ENCODE measurements around the gene FOXA1.

Gene FOXA1

DNA sequence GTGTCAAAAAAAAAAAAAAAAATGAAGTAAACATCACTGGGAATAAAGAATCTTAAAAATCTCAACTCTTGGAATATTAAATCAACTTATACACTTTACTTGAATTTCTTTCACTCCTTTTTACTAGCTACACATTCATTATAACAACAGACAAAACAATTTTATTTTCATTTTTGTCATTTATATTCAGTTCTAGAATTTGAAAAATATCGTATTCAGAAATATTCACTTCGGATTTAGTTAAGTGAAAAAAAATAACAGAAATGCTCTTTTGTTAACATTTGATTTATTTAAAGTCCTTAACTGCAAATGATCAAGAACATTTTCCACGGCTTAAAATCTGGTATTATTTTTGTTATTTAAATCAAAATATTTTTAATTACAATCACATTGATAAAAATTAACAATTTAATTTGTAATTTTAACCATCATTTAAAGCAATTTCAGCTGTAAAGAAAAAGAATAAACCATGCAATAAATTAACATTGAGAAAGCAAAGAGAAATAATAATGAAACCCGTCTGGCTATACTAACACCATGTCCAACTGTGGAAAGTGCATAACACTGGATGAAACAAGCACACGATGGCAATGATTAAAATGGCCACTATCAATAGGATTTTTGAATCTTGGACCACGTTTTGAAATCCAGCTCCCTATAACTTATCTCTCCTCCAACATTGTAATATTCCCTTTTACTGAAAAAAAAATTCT, 5.2 kb downstream of the FOXA1 start:
- DNase-seq (ENCODE audit: low read depth in 2 of 2) = no peak

DNA sequence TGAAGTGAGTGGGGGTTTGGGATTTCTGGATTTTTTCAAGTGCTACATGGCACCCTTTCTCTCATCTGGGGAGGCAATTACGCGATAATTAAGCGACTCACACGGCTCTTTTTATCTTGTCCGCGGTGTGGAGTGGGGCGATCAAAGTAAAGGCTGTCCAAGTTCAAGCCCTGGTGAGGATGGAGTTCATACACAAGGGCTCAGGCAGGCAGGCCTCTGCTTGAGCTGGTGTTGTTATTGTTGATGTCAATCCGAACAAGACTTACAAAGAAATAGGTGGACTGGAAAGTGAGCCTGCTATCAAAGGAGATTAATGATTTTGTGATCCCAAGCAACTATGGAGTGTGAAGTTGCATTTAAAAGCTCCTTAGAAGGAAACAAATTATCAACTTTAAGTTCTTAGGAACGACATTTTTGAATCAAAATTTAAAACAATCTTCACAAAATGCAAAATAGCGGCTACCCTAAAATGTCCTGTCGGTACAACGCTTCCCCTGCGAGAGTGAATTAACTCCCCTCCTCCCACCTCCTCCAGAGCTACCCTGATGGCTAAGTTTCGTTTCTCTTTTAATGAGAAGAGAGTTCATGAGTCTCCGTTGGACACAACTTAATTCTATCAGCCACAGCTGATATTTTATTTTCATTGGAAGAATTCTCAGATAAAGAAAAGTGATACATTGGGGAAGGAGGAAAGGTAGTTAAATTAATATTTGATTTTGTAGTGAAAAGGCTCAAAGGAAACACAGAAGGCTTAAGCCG, 5.9 kb downstream of the FOXA1 start:
- DNase-seq (ENCODE audit: low read depth in 2 of 2) = no peak

DNA sequence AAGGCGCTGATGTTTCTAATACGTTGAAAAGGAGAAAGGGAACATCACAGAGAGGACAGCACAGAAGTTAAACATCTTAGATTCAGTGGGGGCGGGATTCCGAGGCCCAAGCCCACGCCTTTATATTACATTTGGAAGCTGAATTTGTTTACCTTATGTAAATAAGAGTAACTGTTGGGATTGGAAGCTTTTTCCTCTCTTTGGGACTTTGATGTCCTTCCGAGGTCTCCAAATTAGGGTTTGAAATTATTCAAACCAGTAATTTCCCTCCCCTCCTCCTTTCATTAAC, 6.4 kb downstream of the FOXA1 start:
- DNase-seq (ENCODE audit: low read depth in 2 of 2) = no peak

DNA sequence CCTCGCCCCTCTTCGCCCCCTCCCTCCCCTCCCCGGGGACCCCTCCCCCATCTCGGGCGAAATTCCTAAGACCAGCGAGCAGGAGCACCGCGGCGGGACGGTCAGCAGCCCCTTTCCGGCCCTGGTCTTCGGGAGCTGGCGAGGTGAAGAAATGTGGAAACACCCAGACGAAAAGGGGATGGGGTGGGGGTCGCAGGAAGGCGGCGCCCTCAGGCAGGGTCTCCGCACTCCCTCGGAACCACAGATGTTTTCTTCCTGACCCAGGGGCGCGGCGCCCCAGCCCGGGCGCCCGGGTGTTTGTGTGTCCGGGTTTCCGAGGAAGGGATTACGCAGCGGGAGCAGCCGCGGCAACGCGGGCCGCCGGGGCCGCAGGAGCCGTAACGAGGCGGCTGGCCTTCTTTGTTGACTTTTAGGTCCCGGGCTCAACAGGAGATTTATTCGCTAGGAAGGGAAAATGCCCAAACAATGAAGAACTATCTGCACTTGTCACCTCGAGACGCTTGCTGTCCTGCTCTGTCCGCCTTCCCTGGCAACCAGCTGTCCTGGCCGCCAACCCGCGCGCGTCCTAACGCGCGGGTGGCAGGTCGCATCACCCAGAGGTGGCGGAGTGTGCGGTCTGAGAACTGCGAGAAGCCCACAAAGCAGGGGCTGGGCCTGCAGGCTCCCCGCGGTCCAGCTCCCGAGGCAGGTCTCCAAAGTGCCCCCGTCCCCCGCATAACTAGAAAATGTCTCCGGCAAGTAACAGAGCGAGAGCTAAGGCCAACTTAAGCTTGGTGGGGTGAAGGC, 7.0 kb downstream of the FOXA1 start:
- DNase-seq (ENCODE audit: low read depth in 2 of 2) = no peak

DNA sequence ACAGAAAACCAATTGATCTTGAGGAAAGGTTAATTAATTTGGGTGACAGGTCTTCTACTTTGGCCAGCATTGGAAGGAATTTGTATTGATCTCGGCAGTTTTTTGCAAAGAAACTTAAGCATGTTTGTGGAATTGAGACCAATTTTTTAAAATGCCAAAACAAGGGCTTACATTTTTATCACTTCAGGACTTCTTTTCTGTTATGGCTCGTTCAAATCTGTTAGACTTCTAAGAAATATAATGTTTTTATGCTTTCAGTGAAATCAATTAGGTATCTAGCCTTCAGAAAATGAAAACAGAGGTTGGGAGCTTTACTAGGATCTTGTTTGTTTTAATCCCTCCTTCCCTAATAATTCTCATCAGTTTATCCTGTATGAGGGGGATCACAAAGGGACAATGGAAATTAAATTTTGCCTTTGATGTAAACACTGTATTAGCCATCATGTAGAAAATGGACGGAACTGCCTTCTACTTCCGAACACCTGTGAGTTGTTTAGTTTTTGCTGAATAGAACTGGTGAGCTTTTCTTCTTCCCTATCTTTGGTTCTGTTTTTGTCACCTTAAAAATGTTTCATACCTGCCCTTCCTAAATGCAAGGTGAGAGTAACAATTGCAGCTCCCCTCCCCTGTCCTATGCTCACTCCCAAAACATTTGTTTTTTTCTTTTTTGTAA, 7.8 kb downstream of the FOXA1 start:
- no peak for DNase-seq (ENCODE audit: low read depth in 2 of 2)

DNA sequence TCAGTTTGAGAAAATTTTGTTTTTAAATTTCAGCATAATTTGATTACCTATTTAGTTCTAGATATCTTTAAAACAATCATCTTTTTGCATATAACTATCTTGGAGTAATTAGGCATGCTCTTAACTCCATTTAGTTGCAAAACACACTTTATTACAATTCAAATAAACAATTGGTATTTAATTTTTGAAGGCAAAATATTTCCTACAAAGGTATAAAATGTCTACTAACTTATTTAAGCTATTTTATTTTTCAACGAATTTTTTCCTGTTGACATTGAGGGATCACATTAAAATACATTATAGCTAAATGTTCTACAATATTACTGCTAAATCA, 8.3 kb downstream of the FOXA1 start:
- DNase-seq (ENCODE audit: low read depth in 2 of 2) = no peak

DNA sequence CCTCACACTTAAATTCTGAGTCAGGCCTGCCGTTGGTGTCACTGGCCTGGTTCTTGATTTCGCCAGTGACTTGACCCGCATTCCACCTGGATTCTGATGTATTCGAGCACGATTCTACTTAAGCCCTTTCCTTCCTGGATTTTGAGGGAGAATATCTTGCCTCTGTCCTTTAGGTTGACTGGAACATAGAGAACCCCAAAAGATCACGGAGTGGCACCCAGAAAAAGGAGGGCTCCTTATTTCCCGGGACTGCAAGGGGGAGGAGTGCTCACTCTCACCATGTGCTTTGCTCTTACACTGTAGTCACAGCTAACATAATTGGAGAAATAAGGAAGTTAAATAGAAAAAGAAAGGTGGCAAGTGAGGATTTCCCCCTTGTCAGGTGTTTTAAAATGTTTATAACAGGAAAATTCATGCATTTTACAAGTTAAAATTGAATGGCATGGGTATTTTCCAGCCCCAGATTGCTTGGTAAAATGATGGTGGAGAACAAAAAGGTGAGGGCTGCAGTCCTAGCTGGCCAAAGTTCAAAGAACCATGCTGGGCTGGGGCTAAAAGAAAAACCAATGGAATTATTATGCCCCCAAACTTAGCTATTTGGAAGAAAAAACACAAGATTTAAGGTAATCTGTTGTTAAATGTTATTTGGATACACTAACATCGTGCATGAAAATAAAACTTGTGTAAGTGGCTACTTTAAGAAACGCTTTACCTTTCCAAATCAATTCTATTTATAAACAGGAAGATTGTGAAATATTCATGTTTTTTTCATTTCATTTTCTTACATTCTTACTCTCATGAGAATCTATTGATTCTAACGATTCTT, 8.9 kb downstream of the FOXA1 start:
- no peak for DNase-seq (ENCODE audit: low read depth in 2 of 2)

DNA sequence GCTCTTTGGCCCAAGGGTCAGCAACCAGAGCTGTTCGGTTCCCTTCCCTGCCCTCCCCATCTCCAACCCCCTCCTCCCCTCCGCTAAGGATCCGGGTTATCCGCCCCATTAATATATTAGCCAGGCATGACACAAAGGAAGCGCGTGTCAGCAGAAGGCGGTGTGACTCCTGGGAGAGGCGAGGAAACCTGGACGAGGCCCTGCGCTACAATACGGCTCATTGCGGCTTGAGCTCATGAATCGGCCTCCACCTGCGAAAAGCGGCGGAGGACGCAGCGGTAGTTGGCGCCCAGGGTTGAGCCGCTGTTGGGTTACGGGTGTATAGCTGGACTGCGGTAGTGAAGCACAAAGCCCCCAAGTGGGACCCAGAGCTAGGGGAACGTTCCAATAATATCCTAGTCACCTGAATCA, 9.9 kb downstream of the FOXA1 start:
- no peak for DNase-seq (ENCODE audit: low read depth in 2 of 2)

DNA sequence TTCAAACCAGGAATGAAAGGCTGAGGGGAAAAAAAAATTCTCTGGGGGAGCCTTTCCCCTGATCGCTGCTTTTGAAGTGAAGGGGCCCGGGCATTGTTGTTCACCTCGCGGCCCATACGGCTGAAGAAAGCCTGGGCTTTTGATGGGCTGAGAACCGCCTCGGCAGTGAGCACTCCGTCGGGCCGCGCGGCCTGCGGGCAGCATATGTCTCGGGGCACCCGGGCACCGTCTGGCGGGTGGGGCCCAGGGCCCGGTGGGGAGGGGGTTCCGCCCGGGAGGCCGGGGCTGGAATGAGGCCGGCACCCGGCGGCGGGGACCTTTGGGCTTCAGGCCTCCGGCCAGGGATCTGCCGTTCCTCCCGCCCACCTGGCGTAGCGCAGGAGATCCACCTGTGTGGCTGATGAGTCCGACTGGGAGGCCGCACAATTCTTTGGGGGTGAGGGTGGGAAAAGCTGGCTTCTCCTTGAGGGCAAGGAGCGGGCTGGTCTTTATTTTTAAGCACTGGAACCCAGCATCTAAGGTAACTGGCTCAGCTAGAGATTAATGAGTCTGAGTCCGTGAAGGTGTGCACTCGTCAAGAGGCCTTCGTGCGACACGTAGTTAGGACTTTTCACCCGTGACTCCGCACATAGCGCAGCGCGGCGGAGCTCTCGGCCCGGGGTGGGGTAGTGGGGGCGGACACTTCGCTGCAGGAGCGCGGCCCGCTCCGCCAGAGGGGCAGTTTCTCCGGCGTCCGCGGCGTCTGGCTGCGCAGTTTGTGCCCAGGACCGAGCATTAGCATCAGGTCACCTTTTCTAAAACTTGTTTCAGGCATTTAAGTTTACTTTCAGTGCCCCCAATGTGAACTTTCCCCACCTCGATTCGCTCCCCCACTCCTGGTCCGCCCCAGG, 10.6 kb downstream of the FOXA1 start:
- no peak for DNase-seq (ENCODE audit: low read depth in 2 of 2)

DNA sequence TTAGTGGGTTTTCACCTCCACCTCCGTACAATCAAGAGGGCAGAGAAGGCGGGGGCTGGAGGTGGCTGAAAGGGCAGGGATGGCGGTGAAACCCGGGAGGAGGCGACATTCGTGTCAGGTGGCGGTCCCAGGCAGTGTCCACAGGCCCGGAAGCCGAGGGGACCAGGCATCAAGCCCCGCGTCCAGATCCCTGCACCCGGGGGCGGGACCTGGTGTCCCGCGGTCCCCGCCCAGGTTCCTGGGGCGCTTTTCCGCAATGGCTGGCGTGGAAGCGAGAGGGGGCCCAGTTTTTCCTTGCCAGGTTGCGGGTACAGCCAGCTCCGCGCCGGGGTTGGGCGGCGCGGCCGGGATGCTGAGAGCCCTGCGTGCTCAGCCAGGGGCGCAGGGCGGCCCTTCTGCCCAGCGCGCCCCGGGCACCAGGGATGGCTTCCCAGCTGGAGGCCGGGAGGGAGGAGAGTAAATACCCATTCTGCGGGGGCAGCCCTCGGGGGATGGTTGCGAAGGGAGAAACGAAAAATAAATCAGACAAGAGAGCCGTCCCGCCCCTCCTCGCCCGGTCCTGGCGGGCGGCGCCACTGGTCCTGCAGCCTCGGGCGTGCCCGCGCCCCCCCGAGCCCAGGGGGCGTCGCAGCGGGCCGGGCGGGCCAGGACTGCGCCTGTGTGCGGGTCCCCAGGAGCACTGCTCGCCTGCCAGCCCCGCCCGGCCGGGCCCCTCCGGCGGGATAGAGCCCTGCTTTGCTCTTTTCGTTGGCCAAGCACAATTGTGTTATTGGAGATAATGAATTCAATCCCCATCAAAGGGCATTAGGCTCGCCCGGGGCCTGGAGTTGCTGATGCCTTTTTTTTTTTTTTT, 11.5 kb downstream of the FOXA1 start:
- no peak for DNase-seq (ENCODE audit: low read depth in 2 of 2)

DNA sequence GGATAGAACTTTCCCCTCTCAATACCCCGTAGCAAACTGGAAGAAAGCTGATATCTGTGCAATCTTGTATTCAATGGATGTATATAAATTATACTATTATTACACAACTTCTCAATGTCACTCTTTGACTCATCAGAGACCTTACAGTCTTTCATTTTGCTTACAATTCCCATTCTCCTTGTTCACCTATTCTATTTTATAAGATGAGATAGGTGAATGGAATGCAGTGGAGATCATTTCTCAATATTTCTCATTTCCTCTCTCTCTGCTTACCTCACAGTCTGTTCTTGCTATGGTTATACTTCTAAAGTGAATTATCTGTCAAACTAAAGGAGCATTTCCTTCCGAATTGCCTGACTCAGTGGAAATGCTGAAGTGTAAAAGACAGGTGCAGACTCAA, 14.9 kb downstream of the FOXA1 start:
- no peak for DNase-seq (ENCODE audit: low read depth in 2 of 2)

DNA sequence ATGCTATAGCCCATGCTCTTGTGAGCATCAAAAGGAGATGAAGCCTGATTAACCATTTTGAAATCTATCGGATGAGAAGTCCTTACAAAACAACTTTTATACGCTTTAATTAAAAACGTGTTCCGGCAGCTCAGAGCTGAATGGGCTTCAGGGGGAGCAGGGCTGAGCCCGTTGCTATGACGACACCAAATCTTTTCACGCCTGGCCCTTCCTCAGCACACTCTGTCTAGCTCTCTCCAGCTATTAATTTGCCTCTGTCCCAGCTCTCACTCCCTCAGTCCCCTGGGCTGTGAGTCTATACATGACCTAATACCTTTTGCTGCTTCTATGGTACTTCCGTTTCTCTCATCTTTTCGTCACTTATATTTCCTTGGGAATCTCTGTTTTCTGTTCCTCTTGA, 15.8 kb downstream of the FOXA1 start:
- DNase-seq (ENCODE audit: low read depth in 2 of 2) = no peak

DNA sequence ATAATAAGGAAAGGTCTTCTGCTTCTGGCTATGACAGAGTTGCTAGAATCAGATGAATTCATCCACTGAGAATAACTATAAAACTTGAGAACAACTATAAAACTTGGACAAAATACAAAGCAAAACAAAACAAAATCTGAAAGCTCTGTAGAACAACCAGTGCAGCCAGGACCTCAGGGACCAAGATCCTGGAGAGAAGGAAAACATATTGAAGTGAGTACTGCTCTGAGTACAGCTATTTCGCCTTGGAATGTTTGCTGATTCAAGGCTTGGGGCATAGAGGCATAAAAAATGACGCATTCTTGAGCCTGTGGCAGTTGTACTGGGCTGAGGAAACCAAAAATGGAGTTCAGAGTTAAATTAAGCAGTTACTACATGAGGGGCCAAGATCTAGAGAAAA, 21.7 kb downstream of the FOXA1 start:
- DNase-seq (ENCODE audit: low read depth in 2 of 2) = no peak

DNA sequence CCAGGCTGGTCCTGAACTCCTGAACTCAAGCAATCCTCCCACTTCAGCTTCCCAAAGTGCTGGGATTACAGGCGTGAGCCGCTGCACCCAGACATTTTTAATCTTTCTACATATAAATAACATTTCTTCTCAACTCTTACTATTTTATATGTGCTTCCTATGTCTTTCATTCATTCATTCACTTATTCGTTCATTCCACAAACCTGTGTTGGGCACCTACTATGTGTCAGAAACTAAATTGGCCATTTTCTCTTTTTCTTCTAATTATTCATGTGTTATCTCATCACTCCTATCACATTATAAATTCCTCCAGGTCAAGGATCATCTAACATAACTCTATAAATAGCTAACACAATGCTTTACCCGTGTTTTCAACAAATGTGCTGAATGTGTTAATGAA, 23.7 kb downstream of the FOXA1 start:
- DNase-seq (ENCODE audit: low read depth in 2 of 2) = no peak

DNA sequence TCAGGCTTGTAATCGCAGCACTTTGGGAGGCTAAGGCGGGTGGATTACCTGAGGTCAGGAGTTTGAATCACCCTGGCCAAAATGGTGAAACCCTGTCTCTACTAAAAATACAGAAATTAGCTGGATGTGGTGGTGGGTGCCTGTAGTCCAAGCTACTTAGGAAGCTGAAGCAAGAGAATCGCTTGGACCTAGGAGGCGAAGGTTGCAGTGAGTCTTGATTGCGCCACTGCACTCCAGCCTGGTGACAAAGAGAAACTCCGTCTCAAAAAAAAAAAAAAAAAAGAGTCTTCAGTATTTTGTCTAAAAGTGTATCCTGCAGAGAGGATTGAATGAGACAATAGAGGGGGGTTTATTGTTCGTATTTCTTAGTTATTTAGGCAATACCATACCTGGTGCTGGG, 25.3 kb downstream of the FOXA1 start:
- no peak for DNase-seq (ENCODE audit: low read depth in 2 of 2)

DNA sequence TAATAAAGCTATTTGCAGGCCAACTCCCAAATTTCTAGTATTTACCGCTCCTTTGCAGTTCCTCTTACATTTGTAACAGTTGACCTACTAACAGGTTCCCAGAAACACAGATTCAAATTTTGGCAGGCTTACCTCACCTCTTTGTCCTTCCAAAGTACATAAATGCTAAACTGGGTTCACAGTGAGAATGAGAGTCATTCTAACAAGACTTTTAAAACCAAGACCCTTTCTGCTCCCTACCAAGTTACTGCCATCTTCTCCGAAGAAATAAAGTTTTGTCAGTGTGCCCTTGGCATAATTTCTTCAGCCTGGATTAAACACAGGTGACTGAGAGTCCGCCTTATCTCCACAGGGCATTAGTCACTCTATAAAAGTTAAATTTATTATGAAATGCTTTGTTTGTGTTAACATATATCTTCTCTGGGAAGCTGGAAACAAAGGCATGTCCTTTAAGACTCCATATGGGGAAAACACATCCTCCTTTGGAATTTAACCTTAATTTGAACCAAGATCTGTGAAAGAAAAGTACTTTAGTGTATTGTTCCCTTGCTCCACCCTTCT, 28.2 kb downstream of the FOXA1 start:
- no peak for DNase-seq (ENCODE audit: low read depth in 2 of 2)

DNA sequence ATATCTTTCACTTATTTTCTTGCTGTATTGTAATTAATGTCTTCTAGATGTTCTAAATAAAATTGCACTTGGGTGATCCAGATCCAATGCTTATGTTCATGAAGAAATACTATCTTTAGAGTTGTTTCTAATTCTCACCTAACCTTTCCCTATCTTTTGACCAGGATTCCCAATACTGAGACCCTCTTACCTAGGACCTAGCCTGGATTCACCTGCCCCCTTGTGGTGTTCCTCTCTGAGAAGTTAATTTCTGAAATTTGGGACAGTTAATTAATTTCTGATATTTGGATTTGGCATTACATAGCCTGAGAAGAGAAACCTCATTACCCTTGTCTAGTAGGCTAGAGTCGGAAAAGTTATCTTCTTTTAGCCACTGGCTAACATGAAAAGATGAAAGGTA, 29.5 kb downstream of the FOXA1 start:
- no peak for DNase-seq (ENCODE audit: low read depth in 2 of 2)

DNA sequence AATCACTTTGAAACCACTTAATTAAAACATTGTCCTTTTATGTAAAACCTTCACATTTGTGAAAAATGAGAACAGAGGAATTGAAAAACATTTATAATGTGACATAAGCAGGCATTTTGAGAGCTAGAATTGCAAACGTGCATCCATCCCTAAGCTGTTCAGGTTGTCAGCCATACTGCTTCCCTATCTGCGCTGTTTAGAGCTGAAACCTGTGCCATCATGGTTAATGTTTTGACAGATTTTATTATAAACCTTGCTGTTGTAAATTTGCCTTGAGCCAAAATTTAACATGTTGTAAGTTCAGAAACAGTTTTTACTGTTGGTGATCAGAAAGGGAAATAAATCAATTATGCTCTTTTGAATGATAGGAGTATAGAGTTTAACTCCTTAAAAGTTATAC, 31.9 kb downstream of the FOXA1 start:
- no peak for DNase-seq (ENCODE audit: low read depth in 2 of 2)

DNA sequence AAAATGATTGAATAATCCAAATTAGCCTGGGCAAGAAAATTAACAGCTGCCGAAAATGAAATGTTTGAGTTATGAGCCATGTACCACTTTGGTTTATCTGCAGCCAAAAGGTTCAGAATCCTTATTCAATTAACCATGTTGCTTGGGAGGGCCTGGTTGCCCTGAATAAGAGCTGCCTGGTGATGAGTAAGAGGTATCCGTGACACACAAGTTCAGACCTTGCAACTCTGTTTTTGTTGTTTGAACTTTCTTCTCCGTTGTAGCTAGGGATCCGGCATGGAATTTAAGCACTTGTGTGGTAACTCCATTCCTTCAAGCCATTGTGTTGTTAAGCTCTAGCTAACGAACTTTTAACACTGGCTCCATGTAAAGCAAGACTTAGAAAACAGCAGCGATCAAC, 35.7 kb downstream of the FOXA1 start:
- DNase-seq (ENCODE audit: low read depth in 2 of 2) = no peak
